HEK293T (cell line): ENCODE data around the gene ZNF665.

ENCODE experiments used
- ARNT ChIP-seq: fragments of 450-650 bp; IDR thresholded peaks from 2 replicates; pipeline ENCODE4 v1.6.1; 2017; ENCODE audit warnings: mild to moderate bottlenecking
- BHLHE40 ChIP-seq: fragments of 450-650 bp; IDR thresholded peaks from 2 replicates; pipeline ENCODE4 v1.6.1; 2016; ENCODE audit warnings: mild to moderate bottlenecking, moderate library complexity, borderline replicate concordance
- ELF4 ChIP-seq: fragments of 450-650 bp; IDR thresholded peaks from 2 replicates; pipeline ENCODE4 v1.6.1; 2017; ENCODE audit warnings: antibody characterized with exemption
- FOXA1 ChIP-seq: fragments of 450-650 bp; IDR thresholded peaks from 2 replicates; pipeline ENCODE4 v1.6.1; 2016; ENCODE audit warnings: mild to moderate bottlenecking
- L3MBTL2 ChIP-seq: fragments of 450-650 bp; conservative IDR thresholded peaks from 2 replicates; pipeline ENCODE4 v1.6.1; 2016; ENCODE audit warnings: mild to moderate bottlenecking
- LEF1 ChIP-seq: fragments of 450-650 bp; IDR thresholded peaks from 2 replicates; pipeline ENCODE4 v1.6.1; 2017; ENCODE audit warnings: mild to moderate bottlenecking, borderline replicate concordance
- SP1 ChIP-seq: fragments of 450-650 bp; IDR thresholded peaks from 2 replicates; pipeline ENCODE4 v1.6.1; 2017
- TARDBP ChIP-seq: fragments of 450-650 bp; IDR thresholded peaks from 2 replicates; pipeline ENCODE4 v1.6.1; 2016
- TF ChIP-seq, protein P1 (sequence below): fragments of 450-650 bp; IDR thresholded peaks from 2 replicates; pipeline ENCODE4 v1.6.1; 2016

DNA sequence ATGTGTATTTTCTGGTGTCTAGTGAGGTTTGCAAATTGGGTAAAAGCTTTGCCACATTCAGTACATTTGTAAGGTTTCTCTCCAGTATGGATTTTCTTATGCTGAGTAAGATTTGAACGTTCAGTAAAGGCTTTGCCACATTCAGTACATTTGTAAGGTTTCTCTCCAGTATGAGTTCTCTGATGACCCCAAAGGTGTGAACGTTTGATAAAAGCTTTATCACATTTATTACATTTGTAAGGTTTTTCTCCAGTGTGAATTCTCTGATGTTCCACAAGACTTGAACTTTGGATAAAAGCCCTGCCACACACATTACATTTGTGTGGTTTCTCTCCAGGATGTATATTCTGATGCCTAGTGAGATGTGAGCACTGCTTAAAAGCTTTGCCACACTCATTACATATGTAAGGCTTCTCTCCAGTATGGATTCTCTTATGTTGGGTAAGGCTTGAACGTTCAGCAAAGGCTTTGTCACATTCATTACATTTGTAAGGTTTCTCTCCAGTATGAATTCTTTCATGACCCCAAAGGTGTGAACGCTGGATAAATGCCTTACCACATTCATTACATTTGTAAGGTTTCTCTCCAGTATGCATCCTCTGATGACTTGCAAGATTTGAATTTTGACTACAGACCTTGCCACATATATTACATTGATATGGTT, 44.1 kb upstream of the ZNF665 start:
- TF ChIP-seq SP1 (no peak), BHLHE40 (no peak), LEF1 (no peak), TARDBP (no peak), ELF4 (no peak), L3MBTL2 (no peak), FOXA1 (no peak), ARNT (no peak)
- TF ChIP-seq, protein P1, sequence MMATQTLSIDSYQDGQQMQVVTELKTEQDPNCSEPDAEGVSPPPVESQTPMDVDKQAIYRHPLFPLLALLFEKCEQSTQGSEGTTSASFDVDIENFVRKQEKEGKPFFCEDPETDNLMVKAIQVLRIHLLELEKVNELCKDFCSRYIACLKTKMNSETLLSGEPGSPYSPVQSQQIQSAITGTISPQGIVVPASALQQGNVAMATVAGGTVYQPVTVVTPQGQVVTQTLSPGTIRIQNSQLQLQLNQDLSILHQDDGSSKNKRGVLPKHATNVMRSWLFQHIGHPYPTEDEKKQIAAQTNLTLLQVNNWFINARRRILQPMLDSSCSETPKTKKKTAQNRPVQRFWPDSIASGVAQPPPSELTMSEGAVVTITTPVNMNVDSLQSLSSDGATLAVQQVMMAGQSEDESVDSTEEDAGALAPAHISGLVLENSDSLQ: no peak
